Measurements from ENCODE around the gene CCDC27.

GRCh38 chr1:3811595-3811911 is 59.3 kb downstream of the CCDC27 start:
- TF ChIP-seq CTCF (IDR thresholded peaks at IDR 0.05) (no peak), POLR2A (IDR thresholded peaks at IDR 0.05) (no peak)
